AG09309 (cell line): ENCODE measurements around the gene TTC39B.
A peak's percentile ranks its signal among the peaks of the same experiment; 100 is the strongest.

ENCODE experiments used
- DNase-seq: peaks from one replicate; pipeline ENCODE4 v3.0.0-alpha.2; 2010; ENCODE audit warnings: low read depth
- H3K4me3 ChIP-seq: 2 replicates; pipeline ENCODE4 v1.5.1; 2011; ENCODE audit warnings: mild to moderate bottlenecking, low read depth, low read length, moderate library complexity; ENCODE audit not compliant: control insufficient read depth
- CTCF ChIP-seq: IDR thresholded peaks from 2 replicates; pipeline ENCODE4 v1.5.1; 2011; ENCODE audit warnings: mild to moderate bottlenecking, low read depth, low read length, inconsistent platforms; ENCODE audit not compliant: insufficient read depth, control insufficient read depth; ENCODE audit errors: missing control alignments

The TTC39B gene

GRCh38 chr9:15280647-15281046 lies 26.4 kb downstream of the TTC39B start:
- H3K4me3 ChIP-seq: no peak overlapping the region
- no peak for TF ChIP-seq CTCF
- no peak for DNase-seq

DNA sequence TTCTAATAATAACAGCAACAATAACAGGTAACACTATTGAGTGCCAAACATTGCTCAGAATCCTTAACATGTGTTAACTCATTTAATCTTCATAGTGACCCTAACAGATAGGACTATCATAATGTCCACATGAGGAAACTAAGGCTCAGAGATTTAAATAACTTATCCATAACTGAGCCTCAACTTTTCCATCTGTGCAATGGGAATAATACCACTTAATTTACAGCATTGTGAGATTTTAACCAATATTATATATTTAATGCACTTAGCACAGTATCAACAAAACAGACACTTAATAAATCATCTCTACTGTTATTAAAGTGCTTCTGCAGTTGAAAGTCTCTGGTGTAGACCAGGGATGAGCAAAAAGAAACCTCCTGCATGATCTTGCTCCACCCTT lies 28.2 kb downstream of the TTC39B start:
- DNase-seq: no peak
- no peak for TF ChIP-seq CTCF

DNA sequence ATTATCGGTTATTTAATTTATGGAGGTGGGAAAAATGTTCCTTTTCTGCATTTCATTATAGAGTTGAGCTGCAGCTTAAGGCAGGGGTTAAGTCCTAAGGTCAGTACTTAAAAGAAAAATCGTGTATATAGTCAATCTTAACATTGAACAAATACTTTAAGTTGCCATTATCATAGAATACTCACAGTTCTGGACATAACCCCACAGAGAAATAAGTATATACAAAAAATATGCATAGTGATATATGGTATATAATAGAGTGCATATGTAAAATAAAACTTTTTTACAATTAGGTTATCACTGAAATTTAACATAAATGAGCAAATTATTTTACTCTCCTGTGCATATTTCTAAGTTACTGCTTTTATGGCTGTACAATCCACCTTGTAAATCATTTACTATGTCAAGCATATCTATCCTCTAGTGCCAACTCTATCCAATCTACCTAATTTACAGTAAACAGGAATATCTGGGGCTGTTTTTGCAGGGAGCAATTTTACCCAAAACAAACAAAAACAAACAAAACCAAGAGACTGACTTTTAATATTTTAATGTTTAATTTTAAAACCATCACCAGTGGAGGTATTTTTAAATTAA lies 28.8 kb downstream of the TTC39B start:
- no peak for DNase-seq
- no peak for TF ChIP-seq CTCF

More for the DNA sequence above, 28.2 kb downstream of the TTC39B start:
- H3K4me3 ChIP-seq: no peak overlapping the region

GRCh38 chr9:15277400-15278090 lies 29.5 kb downstream of the TTC39B start:
- DNase-seq: no peak
- no peak overlapping the region for H3K4me3 ChIP-seq
- peak; percentile 30 for TF ChIP-seq CTCF

More for the DNA sequence above, 28.8 kb downstream of the TTC39B start:
- H3K4me3 ChIP-seq: no peak overlapping the region

DNA sequence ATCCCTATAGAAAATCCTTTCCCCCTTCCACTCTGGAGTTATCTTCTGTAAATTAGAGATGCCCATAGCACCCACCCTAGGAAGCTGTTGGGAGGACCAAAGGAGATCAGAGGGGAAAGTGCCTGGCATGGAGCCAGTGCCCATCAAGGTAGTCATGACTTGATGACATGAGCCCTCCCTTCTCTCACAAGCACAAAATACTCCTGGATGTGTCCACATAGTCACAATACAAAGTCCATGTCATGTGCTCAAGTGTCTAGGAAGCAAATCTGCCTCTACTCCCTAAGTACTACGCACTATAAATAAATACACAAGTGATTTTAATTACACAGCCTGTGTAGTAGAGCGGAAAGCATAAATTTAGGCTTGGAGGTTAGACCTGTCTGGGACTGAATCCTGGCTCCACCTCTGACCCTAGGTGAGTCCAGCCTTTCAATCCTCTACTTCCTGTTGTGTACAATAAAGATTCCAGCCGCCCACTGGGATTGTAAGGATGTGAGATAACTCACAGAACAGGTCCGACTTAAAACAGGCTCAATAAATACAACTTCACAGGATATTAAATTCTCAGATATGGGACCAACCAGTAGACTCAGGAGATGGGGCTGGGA lies 30.6 kb downstream of the TTC39B start:
- H3K4me3 ChIP-seq: no peak overlapping the region
- no peak for TF ChIP-seq CTCF
- DNase-seq: no peak

GRCh38 chr9:15274425-15274824 lies 32.6 kb downstream of the TTC39B start:
- no peak for TF ChIP-seq CTCF
- no peak for DNase-seq
- H3K4me3 ChIP-seq: no peak overlapping the region
